ENCODE data around the gene SLC22A17.

GRCh38 chr14:23306412-23307145, 46.1 kb downstream of the SLC22A17 start, which contains the start of gene BCL2L2:
- TF ChIP-seq CTCF (IDR thresholded peaks at IDR 0.05; ENCODE audit: poor library complexity) (no peak), EZH2phosphoT487 (IDR thresholded peaks at IDR 0.05; ENCODE audit: low read depth, severe bottlenecking, unreplicated experiment) (no peak)

Data from hepatocyte (in vitro differentiated cells).